GM18858 (cell line): Measurements from ENCODE around the gene ZBTB49.

ENCODE experiments used
- ATAC-seq: cut with Tn5 transposase; IDR thresholded peaks from one replicate; pipeline ENCODE4 v1.9.1; 2021; ENCODE audit not compliant: unreplicated experiment

ZBTB49 gene

GRCh38 chr4:4355302-4355701 is 65.3 kb downstream of the ZBTB49 start:
- no peak for ATAC-seq

- no peak for ATAC-seq
Observed at GRCh38 chr4:4356106-4357041, 66.3 kb downstream of the ZBTB49 start.

GRCh38 chr4:4358093-4358854 is 68.2 kb downstream of the ZBTB49 start:
- no peak for ATAC-seq

DNA sequence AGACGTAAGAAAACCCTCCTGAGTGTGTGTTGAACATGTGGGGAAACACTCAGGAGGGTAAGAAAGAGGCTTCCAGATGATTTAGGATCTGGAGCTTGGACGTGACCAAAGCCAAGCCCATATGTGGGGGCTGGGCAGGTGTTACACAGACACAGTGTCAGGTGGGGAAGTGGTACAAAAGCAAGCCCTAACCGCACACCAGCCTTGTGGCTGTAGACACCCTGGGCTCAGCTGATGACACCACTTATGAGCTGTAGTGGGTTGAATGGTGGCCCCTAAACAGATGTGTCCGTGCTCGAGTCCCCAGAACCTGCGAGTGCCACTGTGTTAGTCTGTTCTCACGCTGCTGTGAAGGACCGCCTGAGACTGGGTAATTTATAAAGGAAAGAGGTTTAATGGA is 71.8 kb downstream of the ZBTB49 start:
- no peak for ATAC-seq

DNA sequence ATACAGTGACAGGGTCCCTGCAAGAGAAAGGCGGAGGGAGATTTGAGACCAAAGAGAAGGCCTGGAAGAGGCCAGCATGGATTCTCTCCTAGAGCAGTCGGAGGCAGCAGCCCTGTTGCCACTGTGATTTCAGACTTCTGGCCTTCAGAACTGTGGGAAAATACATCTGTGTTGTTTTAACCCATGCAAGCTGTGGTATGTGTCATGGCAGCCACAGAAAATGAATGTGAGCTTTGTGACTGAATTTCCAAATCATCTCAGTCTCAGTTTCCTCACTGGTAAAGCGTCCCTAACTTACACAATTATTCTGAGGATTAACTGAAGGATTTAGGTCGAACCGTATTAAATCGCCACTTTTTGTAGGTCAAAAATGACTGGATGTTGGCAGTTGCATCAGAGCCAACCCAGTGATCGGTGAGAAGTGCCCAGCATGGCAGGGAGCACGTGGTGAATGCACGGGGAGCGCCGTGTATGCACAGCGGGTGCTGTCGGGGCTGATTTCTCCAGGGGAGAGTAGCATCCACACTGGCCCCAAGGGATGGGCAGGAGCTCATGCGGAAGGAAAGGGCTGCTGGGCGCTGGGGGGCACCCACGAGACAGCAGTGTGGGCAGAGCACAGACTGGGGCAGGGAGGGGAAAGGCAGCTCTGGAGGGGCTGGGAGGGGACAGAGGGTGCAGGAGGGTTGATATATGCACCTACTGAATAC is 73.1 kb downstream of the ZBTB49 start:
- ATAC-seq: no peak

DNA sequence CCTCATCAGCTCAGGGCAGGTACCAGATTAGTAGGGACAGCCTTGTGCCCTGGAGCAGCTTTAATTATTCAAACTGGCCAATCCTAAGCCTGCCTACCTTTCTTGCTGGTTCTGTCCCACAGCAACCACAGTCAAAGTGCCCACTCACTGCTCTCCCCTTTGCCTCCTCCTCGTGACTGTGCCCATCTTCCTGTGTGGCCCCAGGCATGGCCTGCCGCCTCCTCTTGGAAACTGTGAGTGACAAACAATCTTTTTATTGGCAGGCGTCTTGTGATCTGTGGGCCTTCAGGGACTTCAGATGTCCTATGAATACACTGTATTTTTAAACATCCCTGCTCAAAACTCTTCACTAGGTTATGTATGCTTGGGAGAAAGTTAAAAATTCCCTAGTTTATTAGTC is 74.0 kb downstream of the ZBTB49 start:
- no peak for ATAC-seq

DNA sequence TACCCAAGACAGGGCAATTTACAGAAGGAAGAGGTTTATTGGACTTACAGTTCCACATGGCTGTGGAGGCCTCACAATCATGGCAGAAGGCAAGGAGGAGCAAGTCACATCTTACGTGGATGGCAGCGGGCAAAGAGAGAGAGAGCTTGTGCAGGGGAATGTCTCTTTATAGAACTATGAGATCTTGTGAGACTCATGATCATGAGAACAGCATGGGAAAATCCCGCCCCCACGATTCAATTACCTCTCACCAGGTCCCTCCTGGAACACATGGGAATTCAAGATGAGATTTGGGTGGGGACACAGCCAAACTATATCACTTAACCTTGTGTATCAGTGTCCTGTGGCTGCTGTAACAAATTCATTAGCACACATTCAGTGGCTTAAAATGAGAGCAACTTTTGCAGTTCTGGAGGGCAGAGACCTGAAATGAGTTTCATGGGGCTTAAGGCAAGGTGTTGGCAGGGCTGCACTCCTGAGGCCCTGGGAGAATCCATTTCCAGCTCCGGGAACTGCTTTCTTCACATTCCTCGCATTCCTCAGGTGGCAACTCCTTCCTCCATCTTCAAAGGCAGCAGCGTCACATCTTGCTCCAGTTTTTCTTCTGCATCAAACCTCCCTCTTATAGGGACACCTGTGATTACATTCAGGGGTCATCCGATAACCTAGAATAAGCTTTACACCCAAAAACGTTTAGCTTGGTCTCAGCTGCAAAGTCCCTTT is 74.6 kb downstream of the ZBTB49 start:
- ATAC-seq: no peak

GRCh38 chr4:4368809-4369580 is 78.9 kb downstream of the ZBTB49 start:
- ATAC-seq: no peak
